HEK293 (cell line): ENCODE measurements around the gene NR2F2.

Experiments used
- CTCF ChIA-PET: fragments of 350-600 bp; formaldehyde crosslinking; extraction: SDS; loops from one replicate; lab custom pipeline; 2021; ENCODE audit warnings: antibody characterized with exemption; lab: Yijun Ruan, JAX
- POLR2A ChIA-PET: fragments of 300-600 bp; formaldehyde crosslinking; extraction: SDS; loops from one replicate; lab custom pipeline; 2020; ENCODE audit warnings: antibody characterized with exemption, inconsistent platforms; lab: Yijun Ruan, JAX
- H3K27ac ChIP-seq: fragments of 200-500 bp; sonication (Bioruptor generic); 2 replicates; pipeline ENCODE4 v1.5.1; 2014; ENCODE audit warnings: low read depth, low read length, control low read depth, inconsistent platforms; ENCODE audit errors: extremely low read depth
- H3K36me3 ChIP-seq, 2 experiments: fragments of 200-500 bp in 1 of 2; sonication (Bioruptor generic) in 1 of 2; 1 replicate in 1 of 2; 2 replicates in 1 of 2; pipeline ENCODE4 v1.5.1; 2014 to 2017; ENCODE audit warnings: inconsistent platforms in 2 of 2, low read length in 2 of 2; ENCODE audit not compliant: control insufficient read depth in 2 of 2, insufficient read depth in 1 of 2
- H3K4me1 ChIP-seq: fragments of 200-500 bp; sonication (Bioruptor generic); 2 replicates; pipeline ENCODE4 v1.5.1; 2014; ENCODE audit warnings: mild to moderate bottlenecking, low read length, inconsistent platforms; ENCODE audit not compliant: control insufficient read depth, insufficient read depth
- H3K4me3 ChIP-seq: 2 replicates; pipeline ENCODE4 v1.5.1; 2011; ENCODE audit warnings: low read depth, mild to moderate bottlenecking, control low read depth, low read length, moderate library complexity
- H3K9me3 ChIP-seq: fragments of 200-500 bp; sonication (Bioruptor generic); 2 replicates; pipeline ENCODE4 v1.5.1; 2014; ENCODE audit warnings: low read depth, low read length, inconsistent platforms; ENCODE audit not compliant: control insufficient read depth, insufficient read depth
- TCF7L2 ChIP-seq: IDR thresholded peaks from 2 replicates; pipeline ENCODE4 v1.6.1; 2011; ENCODE audit warnings: low read depth, mild to moderate bottlenecking, inconsistent platforms, low read length, moderate library complexity, borderline replicate concordance
- WT1 ChIP-seq: fragments of 450-650 bp; formaldehyde crosslinking; IDR thresholded peaks from 2 replicates; pipeline ENCODE4 v1.5.1; 2016; ENCODE audit warnings: missing biosample characterization, missing genetic modification characterization
- ZBTB8A ChIP-seq: fragments of 450-650 bp; formaldehyde crosslinking; IDR thresholded peaks from 2 replicates; pipeline ENCODE4 v1.5.1; 2016; ENCODE audit warnings: missing biosample characterization, missing genetic modification characterization
- ZEB2 ChIP-seq: fragments of 450-650 bp; formaldehyde crosslinking; IDR thresholded peaks from 2 replicates; pipeline ENCODE4 v1.5.1; 2016; ENCODE audit warnings: missing biosample characterization, missing genetic modification characterization
- ZFP41 ChIP-seq: fragments of 450-650 bp; formaldehyde crosslinking; IDR thresholded peaks from 2 replicates; pipeline ENCODE4 v1.5.1; 2016; ENCODE audit warnings: missing biosample characterization, missing genetic modification characterization, borderline replicate concordance
- ZIC2 ChIP-seq: fragments of 450-650 bp; formaldehyde crosslinking; IDR thresholded peaks from 2 replicates; pipeline ENCODE4 v1.5.1; 2016; ENCODE audit warnings: missing biosample characterization, missing genetic modification characterization
- ZNF146 ChIP-seq: fragments of 450-650 bp; formaldehyde crosslinking; IDR thresholded peaks from 2 replicates; pipeline ENCODE4 v1.5.1; 2016; ENCODE audit warnings: missing biosample characterization, missing genetic modification characterization
- ZNF2 ChIP-seq: fragments of 450-650 bp; formaldehyde crosslinking; IDR thresholded peaks from 2 replicates; pipeline ENCODE4 v1.5.1; 2016; ENCODE audit warnings: missing biosample characterization, missing genetic modification characterization
- ZNF211 ChIP-seq: fragments of 450-650 bp; formaldehyde crosslinking; IDR thresholded peaks from 2 replicates; pipeline ENCODE4 v1.5.1; 2016; ENCODE audit warnings: low read depth, missing biosample characterization, missing genetic modification characterization
- ZNF341 ChIP-seq: fragments of 450-650 bp; formaldehyde crosslinking; IDR thresholded peaks from 2 replicates; pipeline ENCODE4; 2016; ENCODE audit warnings: low read depth, missing biosample characterization, missing genetic modification characterization
- ZNF510 ChIP-seq: fragments of 450-650 bp; formaldehyde crosslinking; IDR thresholded peaks from 2 replicates; pipeline ENCODE4 v1.5.1; 2018; ENCODE audit warnings: mild to moderate bottlenecking, missing genetic modification characterization, missing biosample characterization; ENCODE audit not compliant: insufficient replicate concordance
- ZNF548 ChIP-seq: fragments of 450-650 bp; formaldehyde crosslinking; IDR thresholded peaks from 2 replicates; pipeline ENCODE4 v1.5.1; 2016; ENCODE audit warnings: missing biosample characterization, missing genetic modification characterization
- ZNF561 ChIP-seq: fragments of 450-650 bp; IDR thresholded peaks from 2 replicates; pipeline ENCODE4 v1.5.1; 2018; ENCODE audit warnings: missing biosample characterization, missing genetic modification characterization, borderline replicate concordance
- TF ChIP-seq, protein P1 (sequence below): fragments of 450-650 bp; IDR thresholded peaks from 2 replicates; pipeline ENCODE4 v1.5.1; 2018; ENCODE audit warnings: missing biosample characterization, missing genetic modification characterization
- TF ChIP-seq, protein P2 (sequence below): fragments of 450-650 bp; formaldehyde crosslinking; IDR thresholded peaks from 2 replicates; pipeline ENCODE4 v1.5.1; 2017; ENCODE audit warnings: missing biosample characterization, missing genetic modification characterization
- TF ChIP-seq, protein P3 (sequence below): fragments of 450-650 bp; formaldehyde crosslinking; IDR thresholded peaks from 2 replicates; pipeline ENCODE4 v1.5.1; 2016; ENCODE audit warnings: missing biosample characterization, missing genetic modification characterization
- TF ChIP-seq, protein P4 (sequence below): fragments of 450-650 bp; formaldehyde crosslinking; IDR thresholded peaks from 2 replicates; pipeline ENCODE4 v1.5.1; 2016; ENCODE audit warnings: missing biosample characterization, missing genetic modification characterization
- TF ChIP-seq, protein P5 (sequence below): fragments of 450-650 bp; formaldehyde crosslinking; IDR thresholded peaks from 2 replicates; pipeline ENCODE4 v1.5.1; 2017; ENCODE audit warnings: missing biosample characterization, missing genetic modification characterization

Gene NR2F2

DNA sequence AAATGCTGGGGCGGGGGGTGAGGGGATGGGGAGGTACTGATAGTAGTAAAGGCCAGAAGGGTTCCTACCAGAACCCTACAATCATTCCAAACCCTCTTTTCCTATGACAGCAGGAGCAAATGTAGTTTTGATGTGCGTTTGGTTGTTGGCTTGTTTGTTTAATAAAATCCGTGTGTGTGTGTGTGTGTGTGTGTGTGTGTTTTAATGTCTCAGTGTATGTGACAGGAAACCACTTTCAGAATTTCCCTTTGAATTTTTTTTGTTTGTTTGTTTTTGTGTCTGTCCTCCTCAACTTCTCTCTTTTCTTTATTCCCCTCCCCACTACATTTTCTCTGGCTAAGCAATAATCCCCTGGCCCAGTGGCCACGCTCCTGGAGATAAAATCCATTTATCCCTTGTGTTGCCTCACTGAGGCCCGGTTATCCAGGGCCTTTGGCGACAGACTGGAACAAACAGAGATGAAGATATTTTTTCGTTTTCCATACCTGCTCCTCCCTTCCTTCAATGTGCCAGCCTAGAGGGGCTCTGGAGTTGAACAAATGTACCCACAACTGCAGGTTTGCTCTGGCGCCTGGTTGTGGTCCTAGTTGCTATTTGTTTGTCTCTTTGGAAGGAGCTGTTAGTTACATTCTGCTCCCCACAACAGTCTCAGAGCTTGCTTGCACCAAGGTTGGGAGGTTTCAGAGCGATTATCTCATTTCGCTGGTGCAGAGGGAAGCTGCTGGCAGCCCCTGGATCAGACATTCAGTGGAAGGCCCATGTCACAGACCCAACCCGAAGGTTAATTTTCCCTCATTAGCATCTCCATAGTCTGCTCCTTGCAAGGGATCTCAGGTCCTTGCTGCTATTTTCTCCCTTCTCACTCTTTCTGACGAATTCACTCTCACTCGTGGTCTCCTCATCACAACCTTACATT, 17.9 kb downstream of the NR2F2 start (continued):
- TF ChIP-seq, protein P1, sequence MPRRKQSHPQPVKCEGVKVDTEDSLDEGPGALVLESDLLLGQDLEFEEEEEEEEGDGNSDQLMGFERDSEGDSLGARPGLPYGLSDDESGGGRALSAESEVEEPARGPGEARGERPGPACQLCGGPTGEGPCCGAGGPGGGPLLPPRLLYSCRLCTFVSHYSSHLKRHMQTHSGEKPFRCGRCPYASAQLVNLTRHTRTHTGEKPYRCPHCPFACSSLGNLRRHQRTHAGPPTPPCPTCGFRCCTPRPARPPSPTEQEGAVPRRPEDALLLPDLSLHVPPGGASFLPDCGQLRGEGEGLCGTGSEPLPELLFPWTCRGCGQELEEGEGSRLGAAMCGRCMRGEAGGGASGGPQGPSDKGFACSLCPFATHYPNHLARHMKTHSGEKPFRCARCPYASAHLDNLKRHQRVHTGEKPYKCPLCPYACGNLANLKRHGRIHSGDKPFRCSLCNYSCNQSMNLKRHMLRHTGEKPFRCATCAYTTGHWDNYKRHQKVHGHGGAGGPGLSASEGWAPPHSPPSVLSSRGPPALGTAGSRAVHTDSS (tag by site-specific recombination): no peak
- TF ChIP-seq, protein P2, sequence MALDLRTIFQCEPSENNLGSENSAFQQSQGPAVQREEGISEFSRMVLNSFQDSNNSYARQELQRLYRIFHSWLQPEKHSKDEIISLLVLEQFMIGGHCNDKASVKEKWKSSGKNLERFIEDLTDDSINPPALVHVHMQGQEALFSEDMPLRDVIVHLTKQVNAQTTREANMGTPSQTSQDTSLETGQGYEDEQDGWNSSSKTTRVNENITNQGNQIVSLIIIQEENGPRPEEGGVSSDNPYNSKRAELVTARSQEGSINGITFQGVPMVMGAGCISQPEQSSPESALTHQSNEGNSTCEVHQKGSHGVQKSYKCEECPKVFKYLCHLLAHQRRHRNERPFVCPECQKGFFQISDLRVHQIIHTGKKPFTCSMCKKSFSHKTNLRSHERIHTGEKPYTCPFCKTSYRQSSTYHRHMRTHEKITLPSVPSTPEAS (tag by site-specific recombination): peak; percentile 67; the same call in 1 of the 2 replicates
- TF ChIP-seq ZEB2 (tag by site-specific recombination) (no peak), ZBTB8A (tag by site-specific recombination) (no peak), WT1 (peak; percentile 32; the same call in 1 of the 2 replicates), ZNF341 (tag by site-specific recombination) (no peak), ZFP41 (tag by site-specific recombination) (no peak), ZNF510 (tag by site-specific recombination) (no peak), ZNF548 (tag by site-specific recombination) (no peak), ZNF2 (tag by site-specific recombination) (no peak), ZIC2 (tag by site-specific recombination) (no peak)
- TF ChIP-seq, protein P3, sequence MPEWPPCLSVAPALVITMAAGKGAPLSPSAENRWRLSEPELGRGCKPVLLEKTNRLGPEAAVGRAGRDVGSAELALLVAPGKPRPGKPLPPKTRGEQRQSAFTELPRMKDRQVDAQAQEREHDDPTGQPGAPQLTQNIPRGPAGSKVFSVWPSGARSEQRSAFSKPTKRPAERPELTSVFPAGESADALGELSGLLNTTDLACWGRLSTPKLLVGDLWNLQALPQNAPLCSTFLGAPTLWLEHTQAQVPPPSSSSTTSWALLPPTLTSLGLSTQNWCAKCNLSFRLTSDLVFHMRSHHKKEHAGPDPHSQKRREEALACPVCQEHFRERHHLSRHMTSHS (tag by site-specific recombination): no peak

DNA sequence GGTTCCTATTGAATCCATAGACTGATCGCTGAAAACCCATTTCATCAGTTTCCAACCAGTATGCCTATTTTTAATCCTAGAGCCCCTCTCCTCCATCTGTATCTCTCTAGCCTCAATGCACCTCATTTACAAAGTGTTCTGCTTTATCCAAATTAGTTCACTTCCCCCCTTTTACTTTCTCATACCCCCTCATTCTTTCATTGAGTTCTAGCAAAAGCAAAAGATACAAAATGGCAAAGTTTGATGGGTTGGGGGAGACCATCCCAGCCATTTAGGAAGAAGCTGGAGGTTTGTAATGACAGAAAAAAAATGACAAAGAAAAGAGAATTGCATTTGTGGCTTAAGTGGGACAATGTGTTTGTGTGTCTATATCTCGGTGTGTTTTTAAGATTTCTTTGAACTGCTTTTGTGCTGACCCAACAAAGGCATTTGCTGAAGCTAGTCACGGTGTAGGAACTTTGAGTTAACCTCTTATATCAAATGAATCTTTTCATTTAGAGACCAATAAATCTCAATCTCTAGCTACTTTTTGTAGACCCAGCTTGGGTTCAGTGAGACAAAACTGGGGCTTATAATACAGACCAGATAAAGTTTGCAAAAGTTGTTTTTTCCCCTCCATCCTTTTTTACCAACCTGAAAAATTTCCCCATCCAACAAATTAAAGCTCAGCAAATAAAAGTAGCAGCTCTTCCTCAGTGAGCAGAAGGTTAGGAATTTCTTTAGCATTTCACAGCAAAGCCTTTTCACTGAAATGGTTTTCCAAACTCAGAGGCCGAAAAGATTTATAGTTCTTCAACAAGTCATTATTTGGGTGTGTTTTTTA, 18.7 kb downstream of the NR2F2 start:
- Histone ChIP-seq H3K4me1 (peaks cover 12% of the 10 kb centered on the region), H3K27ac (no peak overlapping the region), H3K36me3 (peaks cover 5 to 14% of the 10 kb centered on the region in 2 experiments), H3K4me3 (no peak overlapping the region), H3K9me3 (no peaks in the 10 kb centered on the region)
- ChIA-PET CTCF (interaction anchor here (0.7 to 1.3 kb wide), 3 partner anchors 77 to 1767 kb away, joined by 3 read pairs; no protein-coding TSS in a partner anchor), POLR2A (interaction anchor here (0.6 to 2.2 kb wide), 4 partner anchors 10 to 14 kb away, joined by 3 to 8 read pairs (median 4); no protein-coding TSS in a partner anchor)
- TF ChIP-seq, protein P4, sequence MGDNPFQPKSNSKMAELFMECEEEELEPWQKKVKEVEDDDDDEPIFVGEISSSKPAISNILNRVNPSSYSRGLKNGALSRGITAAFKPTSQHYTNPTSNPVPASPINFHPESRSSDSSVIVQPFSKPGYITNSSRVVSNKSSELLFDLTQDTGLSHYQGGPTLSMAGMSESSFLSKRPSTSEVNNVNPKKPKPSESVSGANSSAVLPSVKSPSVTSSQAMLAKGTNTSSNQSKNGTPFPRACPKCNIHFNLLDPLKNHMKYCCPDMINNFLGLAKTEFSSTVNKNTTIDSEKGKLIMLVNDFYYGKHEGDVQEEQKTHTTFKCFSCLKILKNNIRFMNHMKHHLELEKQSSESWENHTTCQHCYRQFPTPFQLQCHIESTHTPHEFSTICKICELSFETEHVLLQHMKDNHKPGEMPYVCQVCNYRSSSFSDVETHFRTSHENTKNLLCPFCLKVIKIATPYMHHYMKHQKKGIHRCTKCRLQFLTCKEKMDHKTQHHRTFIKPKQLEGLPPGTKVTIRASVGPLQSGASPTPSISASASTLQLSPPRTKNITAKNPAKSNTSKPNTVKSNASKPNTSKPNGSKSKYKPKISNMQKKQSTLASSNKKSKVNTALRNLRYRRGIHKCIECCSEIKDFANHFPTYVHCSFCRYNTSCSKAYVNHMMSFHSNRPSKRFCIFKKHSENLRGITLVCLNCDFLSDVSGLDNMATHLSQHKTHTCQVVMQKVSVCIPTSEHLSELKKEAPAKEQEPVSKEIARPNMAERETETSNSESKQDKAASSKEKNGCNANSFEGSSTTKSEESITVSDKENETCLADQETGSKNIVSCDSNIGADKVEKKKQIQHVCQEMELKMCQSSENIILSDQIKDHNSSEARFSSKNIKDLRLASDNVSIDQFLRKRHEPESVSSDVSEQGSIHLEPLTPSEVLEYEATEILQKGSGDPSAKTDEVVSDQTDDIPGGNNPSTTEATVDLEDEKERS (tag by site-specific recombination): no peak
- TF ChIP-seq, protein P5, sequence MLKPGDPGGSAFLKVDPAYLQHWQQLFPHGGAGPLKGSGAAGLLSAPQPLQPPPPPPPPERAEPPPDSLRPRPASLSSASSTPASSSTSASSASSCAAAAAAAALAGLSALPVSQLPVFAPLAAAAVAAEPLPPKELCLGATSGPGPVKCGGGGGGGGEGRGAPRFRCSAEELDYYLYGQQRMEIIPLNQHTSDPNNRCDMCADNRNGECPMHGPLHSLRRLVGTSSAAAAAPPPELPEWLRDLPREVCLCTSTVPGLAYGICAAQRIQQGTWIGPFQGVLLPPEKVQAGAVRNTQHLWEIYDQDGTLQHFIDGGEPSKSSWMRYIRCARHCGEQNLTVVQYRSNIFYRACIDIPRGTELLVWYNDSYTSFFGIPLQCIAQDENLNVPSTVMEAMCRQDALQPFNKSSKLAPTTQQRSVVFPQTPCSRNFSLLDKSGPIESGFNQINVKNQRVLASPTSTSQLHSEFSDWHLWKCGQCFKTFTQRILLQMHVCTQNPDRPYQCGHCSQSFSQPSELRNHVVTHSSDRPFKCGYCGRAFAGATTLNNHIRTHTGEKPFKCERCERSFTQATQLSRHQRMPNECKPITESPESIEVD (tag by site-specific recombination): 0 out of 2 replicates have a peak, but pooled peaks have one; percentile 8
- no peak for TF ChIP-seq TCF7L2
- no peak for TF ChIP-seq ZNF211
- TF ChIP-seq ZNF146 (tag by site-specific recombination): no peak
- TF ChIP-seq ZNF561 (tag by site-specific recombination): no peak
